Astrocyte (in vitro differentiated cells and primary cell): ENCODE measurements around the gene TBC1D10B.

ENCODE experiments used
- EZH2 ChIP-seq: IDR thresholded peaks from 2 replicates; pipeline ENCODE4 v1.6.1; 2012; ENCODE audit warnings: mild to moderate bottlenecking, low read length, inconsistent platforms; ENCODE audit not compliant: insufficient read depth
- TF ChIP-seq, protein P1 (sequence below): IDR thresholded peaks from 2 replicates; pipeline ENCODE4 v1.5.1; 2011; ENCODE audit warnings: low read depth, mild to moderate bottlenecking, inconsistent platforms, low read length, moderate library complexity; ENCODE audit not compliant: insufficient read depth

DNA sequence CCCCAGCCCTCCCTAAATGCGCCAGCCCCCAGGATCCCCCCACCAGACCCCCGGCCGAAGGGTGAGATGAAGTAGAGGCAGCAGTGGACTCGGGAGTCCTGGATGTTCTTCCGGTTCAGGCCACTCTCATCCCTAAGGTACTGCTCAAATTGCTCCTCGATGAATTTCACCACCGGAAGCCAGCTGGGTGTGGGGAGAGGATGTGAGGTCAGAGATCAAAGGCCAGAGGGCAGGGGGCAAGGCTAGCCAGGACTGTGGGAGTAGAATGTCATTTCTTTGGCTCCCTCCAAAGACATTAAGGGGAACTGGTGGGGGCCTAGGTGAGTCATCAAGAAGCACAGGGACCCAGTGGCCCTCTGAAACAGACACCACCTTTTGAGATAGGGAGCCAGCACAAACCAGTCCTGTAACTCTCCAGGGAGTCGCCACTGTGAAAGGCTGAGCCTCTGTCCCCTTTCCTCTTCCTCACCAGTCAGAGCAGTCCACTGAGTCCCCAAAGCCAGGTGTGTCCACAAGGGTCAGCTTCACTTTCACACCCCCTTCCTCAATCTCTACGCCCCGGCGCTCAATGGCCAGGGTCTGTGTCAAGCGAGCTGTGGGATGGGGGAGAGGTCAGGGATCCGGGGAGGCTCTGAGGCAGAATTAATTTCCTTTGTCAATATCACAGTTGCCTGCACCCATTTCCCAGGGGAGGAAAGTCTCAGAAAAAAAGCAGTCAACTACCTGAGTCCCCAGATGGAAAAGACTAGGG, 11.2 kb upstream of the TBC1D10B start:
- TF ChIP-seq, protein P1, sequence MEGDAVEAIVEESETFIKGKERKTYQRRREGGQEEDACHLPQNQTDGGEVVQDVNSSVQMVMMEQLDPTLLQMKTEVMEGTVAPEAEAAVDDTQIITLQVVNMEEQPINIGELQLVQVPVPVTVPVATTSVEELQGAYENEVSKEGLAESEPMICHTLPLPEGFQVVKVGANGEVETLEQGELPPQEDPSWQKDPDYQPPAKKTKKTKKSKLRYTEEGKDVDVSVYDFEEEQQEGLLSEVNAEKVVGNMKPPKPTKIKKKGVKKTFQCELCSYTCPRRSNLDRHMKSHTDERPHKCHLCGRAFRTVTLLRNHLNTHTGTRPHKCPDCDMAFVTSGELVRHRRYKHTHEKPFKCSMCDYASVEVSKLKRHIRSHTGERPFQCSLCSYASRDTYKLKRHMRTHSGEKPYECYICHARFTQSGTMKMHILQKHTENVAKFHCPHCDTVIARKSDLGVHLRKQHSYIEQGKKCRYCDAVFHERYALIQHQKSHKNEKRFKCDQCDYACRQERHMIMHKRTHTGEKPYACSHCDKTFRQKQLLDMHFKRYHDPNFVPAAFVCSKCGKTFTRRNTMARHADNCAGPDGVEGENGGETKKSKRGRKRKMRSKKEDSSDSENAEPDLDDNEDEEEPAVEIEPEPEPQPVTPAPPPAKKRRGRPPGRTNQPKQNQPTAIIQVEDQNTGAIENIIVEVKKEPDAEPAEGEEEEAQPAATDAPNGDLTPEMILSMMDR: no peak
- no peak for TF ChIP-seq EZH2
